K562 (cell line): Measurements from ENCODE around the gene CHST1. TPM values are rescaled to one million over a fixed set of nuclear protein-coding genes. Genes with fewer than 3 reads are reported as not detected.

Source experiments
- ATF1 ChIP-seq, 2 experiments: fragments of 450-650 bp in 1 of 2; IDR thresholded peaks; 2 replicates each; pipeline ENCODE4 v1.6.1; 2016; ENCODE audit warnings: missing compliant biosample characterization in 1 of 2, missing genetic modification characterization in 1 of 2
- CBFA2T3 ChIP-seq: fragments of 450-650 bp; IDR thresholded peaks from 2 replicates; pipeline ENCODE4 v1.6.1; 2017
- ESRRB ChIP-seq: fragments of 250-450 bp; sonication (Bioruptor Pico); IDR thresholded peaks from 2 replicates; pipeline ENCODE4 v1.5.0; 2020; ENCODE audit warnings: mild to moderate bottlenecking, moderate library complexity, borderline replicate concordance
- FUS ChIP-seq: fragments of 200-400 bp; formaldehyde crosslinking; optimal IDR thresholded peaks from 2 replicates; pipeline ENCODE3; 2017; ENCODE audit warnings: low read depth, low read length
- KLF16 ChIP-seq: IDR thresholded peaks from 2 replicates; pipeline ENCODE4 v1.6.1; 2016; ENCODE audit warnings: antibody characterized with exemption
- MCM3 ChIP-seq: fragments of 450-650 bp; IDR thresholded peaks from 2 replicates; pipeline ENCODE4 v1.6.1; 2016
- RBM14 ChIP-seq: fragments of 200-400 bp; formaldehyde crosslinking; IDR thresholded peaks from 2 replicates; pipeline ENCODE4 v1.6.1; 2018; ENCODE audit warnings: low read depth, mild to moderate bottlenecking, low read length, moderate library complexity, borderline replicate concordance; ENCODE audit not compliant: insufficient read depth
- SMAD4 ChIP-seq: fragments of 250-450 bp; sonication (Bioruptor Pico); conservative IDR thresholded peaks from 2 replicates; pipeline ENCODE4 v1.8.0; 2021; ENCODE audit warnings: inconsistent platforms, mild to moderate bottlenecking, moderate library complexity
- TEAD4 ChIP-seq, 2 experiments: sonication (generic) in 1 of 2; formaldehyde crosslinking in 1 of 2; IDR thresholded peaks; 2 replicates each; pipeline versions ENCODE4 v1.6.1 to v1.8.0; 2012 to 2022; ENCODE audit warnings: borderline replicate concordance in 1 of 2, inconsistent platforms in 1 of 2, low read length in 1 of 2, mild to moderate bottlenecking in 1 of 2, missing genetic modification reagents in 1 of 2
- TRIM28 ChIP-seq: fragments of 450-650 bp; IDR thresholded peaks from 2 replicates; pipeline ENCODE4 v1.6.1; 2017
- ZC3H4 ChIP-seq: sonication (generic); formaldehyde crosslinking; IDR thresholded peaks from 2 replicates; pipeline ENCODE4 v1.9.0; 2021; ENCODE audit warnings: missing genetic modification reagents, borderline replicate concordance
- ZNF263 ChIP-seq: sonication (generic); formaldehyde crosslinking; IDR thresholded peaks from 2 replicates; pipeline ENCODE4 v1.8.0; 2022; ENCODE audit warnings: mild to moderate bottlenecking, missing genetic modification reagents, borderline replicate concordance
- polyA plus RNA-seq, 8 experiments: library from polyadenylated mRNA; depleted of rRNA in 4 of 8; stranded (reverse) in 5 of 8; unstranded in 3 of 8; fragments of >200 nt; fragmentation: Nextera tagmentation in 2 of 8; fragmentation: Illumina TruSeq in 1 of 8; extraction: Ambion mirVana in 2 of 8; extraction: Trizol in 1 of 8; gene quantifications; 2 replicates each; pipeline versions ENCODE4 v1.2.1 to v1.2.3, GENCODE V29; 2011 to 2014; ENCODE audit warnings: inconsistent platforms in 1 of 8, missing spikeins in 1 of 8
- total RNA-seq, 7 experiments: library from RNA; depleted of rRNA in 6 of 7; stranded (reverse); fragments of >200 nt in 6 of 7; fragmentation: Illumina TruSeq in 2 of 7; extraction: Trizol in 2 of 7; gene quantifications; 2 replicates each; pipeline versions ENCODE4 v1.2.1 to v1.2.3, GENCODE V29; 2011 to 2021; ENCODE audit warnings: low replicate concordance in 1 of 7
- TF ChIP-seq, protein P1 (sequence below): fragments of 450-650 bp; IDR thresholded peaks from 2 replicates; pipeline ENCODE4 v1.6.1; 2017; ENCODE audit warnings: antibody characterized with exemption, mild to moderate bottlenecking
- TF ChIP-seq, protein P2 (sequence below): fragments of 450-650 bp; formaldehyde crosslinking; IDR thresholded peaks from 2 replicates; pipeline ENCODE4 v1.4.0; 2022; ENCODE audit warnings: mild to moderate bottlenecking, moderate library complexity
- TF ChIP-seq, protein P3 (sequence below): fragments of 450-650 bp; IDR thresholded peaks from 2 replicates; pipeline ENCODE4 v1.6.1; 2018; ENCODE audit not compliant: partially characterized antibody
- TF ChIP-seq, protein P4 (sequence below): fragments of 450-650 bp; IDR thresholded peaks from one replicate; pipeline ENCODE4 v1.6.1; 2018; ENCODE audit warnings: mild to moderate bottlenecking, moderate library complexity; ENCODE audit not compliant: partially characterized antibody

The CHST1 gene
- total and polyA plus RNA-seq, 9 of the 15 experiments (the other 6 are each of a cell fraction or from before 2014, with no cell fraction given): 0.04 to 0.32 (median 0.18) TPM; not detected in 4

DNA sequence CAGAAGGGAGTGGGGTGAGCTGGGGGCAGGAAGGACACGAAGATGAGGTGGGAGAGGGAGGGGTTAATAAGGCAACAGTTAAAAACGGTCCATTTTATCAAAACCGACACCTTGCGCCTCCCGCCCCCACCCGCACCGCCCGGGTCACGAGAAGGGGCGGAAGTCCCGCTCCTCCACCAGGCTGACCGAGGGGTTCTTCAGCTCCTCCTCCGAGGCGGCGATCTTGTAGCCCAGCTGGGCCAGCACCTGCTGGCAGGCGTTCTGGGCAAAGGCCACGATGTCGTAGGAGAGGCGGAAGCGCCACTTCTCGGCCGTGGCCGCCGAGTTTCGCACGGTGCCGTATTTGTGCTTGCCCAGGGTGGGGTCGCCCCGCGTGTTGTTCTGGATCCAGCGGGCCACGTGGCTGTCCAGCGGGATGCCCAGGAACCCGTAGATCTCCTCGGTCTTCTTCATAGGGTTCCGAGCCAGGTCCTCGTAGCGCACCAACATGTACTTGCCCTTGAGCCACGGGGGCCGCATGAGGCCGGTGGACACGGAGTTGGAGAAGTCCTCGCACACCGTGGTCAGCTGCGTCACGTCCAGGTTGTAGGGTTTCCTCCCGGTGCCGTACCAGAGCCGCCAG, 15.8 kb downstream of the CHST1 start (continued):
- TF ChIP-seq, protein P1, sequence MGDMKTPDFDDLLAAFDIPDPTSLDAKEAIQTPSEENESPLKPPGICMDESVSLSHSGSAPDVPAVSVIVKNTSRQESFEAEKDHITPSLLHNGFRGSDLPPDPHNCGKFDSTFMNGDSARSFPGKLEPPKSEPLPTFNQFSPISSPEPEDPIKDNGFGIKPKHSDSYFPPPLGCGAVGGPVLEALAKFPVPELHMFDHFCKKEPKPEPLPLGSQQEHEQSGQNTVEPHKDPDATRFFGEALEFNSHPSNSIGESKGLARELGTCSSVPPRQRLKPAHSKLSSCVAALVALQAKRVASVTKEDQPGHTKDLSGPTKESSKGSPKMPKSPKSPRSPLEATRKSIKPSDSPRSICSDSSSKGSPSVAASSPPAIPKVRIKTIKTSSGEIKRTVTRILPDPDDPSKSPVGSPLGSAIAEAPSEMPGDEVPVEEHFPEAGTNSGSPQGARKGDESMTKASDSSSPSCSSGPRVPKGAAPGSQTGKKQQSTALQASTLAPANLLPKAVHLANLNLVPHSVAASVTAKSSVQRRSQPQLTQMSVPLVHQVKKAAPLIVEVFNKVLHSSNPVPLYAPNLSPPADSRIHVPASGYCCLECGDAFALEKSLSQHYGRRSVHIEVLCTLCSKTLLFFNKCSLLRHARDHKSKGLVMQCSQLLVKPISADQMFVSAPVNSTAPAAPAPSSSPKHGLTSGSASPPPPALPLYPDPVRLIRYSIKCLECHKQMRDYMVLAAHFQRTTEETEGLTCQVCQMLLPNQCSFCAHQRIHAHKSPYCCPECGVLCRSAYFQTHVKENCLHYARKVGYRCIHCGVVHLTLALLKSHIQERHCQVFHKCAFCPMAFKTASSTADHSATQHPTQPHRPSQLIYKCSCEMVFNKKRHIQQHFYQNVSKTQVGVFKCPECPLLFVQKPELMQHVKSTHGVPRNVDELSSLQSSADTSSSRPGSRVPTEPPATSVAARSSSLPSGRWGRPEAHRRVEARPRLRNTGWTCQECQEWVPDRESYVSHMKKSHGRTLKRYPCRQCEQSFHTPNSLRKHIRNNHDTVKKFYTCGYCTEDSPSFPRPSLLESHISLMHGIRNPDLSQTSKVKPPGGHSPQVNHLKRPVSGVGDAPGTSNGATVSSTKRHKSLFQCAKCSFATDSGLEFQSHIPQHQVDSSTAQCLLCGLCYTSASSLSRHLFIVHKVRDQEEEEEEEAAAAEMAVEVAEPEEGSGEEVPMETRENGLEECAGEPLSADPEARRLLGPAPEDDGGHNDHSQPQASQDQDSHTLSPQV: 0 out of 2 replicates have a peak, but pooled peaks have one; percentile 36
- TF ChIP-seq SMAD4 (no peak), ATF1 (CRISPR knock-in tag; IDR thresholded peaks at IDR 0.05) (no peak), ATF1 (tag; IDR thresholded peaks at IDR 0.05) (no peak), RBM14 (no peak), KLF16 (no peak), ESRRB (no peak), ZNF263 (peak; percentile 86), TEAD4 (IDR thresholded peaks at IDR 0.05; ENCODE audit: low read length) (no peak), TEAD4 (CRISPR knock-in tag; IDR thresholded peaks at IDR 0.05; ENCODE audit: borderline replicate concordance) (no peak), MCM3 (no peak), FUS (no peak), CBFA2T3 (peak; percentile 65), ZC3H4 (no peak), TRIM28 (no peak)
- TF ChIP-seq, protein P2, sequence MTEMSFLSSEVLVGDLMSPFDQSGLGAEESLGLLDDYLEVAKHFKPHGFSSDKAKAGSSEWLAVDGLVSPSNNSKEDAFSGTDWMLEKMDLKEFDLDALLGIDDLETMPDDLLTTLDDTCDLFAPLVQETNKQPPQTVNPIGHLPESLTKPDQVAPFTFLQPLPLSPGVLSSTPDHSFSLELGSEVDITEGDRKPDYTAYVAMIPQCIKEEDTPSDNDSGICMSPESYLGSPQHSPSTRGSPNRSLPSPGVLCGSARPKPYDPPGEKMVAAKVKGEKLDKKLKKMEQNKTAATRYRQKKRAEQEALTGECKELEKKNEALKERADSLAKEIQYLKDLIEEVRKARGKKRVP: no peak
- TF ChIP-seq, protein P3, sequence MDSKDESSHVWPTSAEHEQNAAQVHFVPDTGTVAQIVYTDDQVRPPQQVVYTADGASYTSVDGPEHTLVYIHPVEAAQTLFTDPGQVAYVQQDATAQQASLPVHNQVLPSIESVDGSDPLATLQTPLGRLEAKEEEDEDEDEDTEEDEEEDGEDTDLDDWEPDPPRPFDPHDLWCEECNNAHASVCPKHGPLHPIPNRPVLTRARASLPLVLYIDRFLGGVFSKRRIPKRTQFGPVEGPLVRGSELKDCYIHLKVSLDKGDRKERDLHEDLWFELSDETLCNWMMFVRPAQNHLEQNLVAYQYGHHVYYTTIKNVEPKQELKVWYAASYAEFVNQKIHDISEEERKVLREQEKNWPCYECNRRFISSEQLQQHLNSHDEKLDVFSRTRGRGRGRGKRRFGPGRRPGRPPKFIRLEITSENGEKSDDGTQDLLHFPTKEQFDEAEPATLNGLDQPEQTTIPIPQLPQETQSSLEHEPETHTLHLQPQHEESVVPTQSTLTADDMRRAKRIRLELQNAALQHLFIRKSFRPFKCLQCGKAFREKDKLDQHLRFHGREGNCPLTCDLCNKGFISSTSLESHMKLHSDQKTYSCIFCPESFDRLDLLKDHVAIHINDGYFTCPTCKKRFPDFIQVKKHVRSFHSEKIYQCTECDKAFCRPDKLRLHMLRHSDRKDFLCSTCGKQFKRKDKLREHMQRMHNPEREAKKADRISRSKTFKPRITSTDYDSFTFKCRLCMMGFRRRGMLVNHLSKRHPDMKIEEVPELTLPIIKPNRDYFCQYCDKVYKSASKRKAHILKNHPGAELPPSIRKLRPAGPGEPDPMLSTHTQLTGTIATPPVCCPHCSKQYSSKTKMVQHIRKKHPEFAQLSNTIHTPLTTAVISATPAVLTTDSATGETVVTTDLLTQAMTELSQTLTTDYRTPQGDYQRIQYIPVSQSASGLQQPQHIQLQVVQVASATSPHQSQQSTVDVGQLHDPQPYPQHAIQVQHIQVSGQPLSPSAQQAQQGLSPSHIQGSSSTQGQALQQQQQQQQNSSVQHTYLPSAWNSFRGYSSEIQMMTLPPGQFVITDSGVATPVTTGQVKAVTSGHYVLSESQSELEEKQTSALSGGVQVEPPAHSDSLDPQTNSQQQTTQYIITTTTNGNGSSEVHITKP: no peak
- TF ChIP-seq, protein P4, sequence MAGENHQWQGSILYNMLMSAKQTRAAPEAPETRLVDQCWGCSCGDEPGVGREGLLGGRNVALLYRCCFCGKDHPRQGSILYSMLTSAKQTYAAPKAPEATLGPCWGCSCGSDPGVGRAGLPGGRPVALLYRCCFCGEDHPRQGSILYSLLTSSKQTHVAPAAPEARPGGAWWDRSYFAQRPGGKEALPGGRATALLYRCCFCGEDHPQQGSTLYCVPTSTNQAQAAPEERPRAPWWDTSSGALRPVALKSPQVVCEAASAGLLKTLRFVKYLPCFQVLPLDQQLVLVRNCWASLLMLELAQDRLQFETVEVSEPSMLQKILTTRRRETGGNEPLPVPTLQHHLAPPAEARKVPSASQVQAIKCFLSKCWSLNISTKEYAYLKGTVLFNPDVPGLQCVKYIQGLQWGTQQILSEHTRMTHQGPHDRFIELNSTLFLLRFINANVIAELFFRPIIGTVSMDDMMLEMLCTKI: no peak
